ENCODE results near the gene VAX1. TPM values are rescaled to one million over a fixed set of nuclear protein-coding genes. Genes with fewer than 3 reads are reported as not detected.

Gene VAX1
- polyA plus RNA-seq, 2 of the 4 experiments (the other 2 are of a cell fraction): 0.68 to 0.70 TPM

DNA sequence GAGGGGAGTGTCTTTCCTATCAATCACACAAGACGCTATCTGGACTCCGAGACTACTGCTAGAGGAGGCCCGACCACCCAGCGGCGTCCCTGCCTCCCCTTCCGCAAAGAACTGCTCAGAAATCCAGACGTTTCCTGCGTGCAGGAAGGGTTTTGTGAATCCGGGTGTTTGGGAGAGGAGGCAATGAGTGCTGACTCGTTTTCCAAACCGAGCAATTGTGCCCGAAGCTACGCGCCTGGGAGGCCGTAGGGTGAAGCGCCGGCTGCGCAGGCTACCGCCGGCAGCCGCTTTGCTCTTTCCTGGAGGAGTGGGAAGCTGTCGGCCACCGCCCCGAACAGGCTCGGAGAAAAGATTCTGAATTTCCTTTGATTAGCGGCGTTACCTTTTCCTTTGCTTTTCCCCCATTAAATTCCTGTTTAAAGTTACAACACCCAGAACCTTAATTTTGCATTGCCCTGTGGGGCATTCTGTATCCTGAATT, 5.3 kb downstream of the VAX1 start:
- Histone ChIP-seq H3K9me3 (no peaks in the 10 kb centered on the region), H3K4me2 (no peak overlapping the region), H3K4me3 (no peak overlapping the region), H3K27ac (no peak overlapping the region), H3K4me1 (no peaks in the 10 kb centered on the region)
- TF ChIP-seq KDM5A (IDR thresholded peaks at IDR 0.05) (no peak), HMGXB4 (CRISPR knock-in tag; IDR thresholded peaks at IDR 0.05; ENCODE audit: borderline replicate concordance) (no peak), SREBF2 (IDR thresholded peaks at IDR 0.05) (no peak), HOXB5 (CRISPR knock-in tag; IDR thresholded peaks at IDR 0.05) (no peak), BCL3 (IDR thresholded peaks at IDR 0.05) (no peak), RCOR1 (IDR thresholded peaks at IDR 0.05; ENCODE audit: low read depth, low read length) (no peak), FOSL2 (IDR thresholded peaks at IDR 0.05) (no peak), FOSL2 (CRISPR knock-in tag; IDR thresholded peaks at IDR 0.05) (no peak), JUNB (IDR thresholded peaks at IDR 0.05) (no peak), CBX8 (IDR thresholded peaks at IDR 0.05) (no peak), NR3C1 (IDR thresholded peaks at IDR 0.05) (no peak), ELK1 (IDR thresholded peaks at IDR 0.05; ENCODE audit: low read depth, low read length) (no peak), EHMT2 (IDR thresholded peaks at IDR 0.05; ENCODE audit: low read depth) (no peak), RNF2 (IDR thresholded peaks at IDR 0.05; ENCODE audit: borderline replicate concordance, low read depth) (no peak)
- TF ChIP-seq, protein P1, sequence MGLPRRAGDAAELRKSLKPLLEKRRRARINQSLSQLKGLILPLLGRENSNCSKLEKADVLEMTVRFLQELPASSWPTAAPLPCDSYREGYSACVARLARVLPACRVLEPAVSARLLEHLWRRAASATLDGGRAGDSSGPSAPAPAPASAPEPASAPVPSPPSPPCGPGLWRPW (IDR thresholded peaks at IDR 0.05): no peak
- FAIRE-seq (no peak), DNase-seq (ENCODE audit: low read depth in 1 of 2, low spot score in 1 of 2) (no peak), ATAC-seq (no peak)
- ChIA-PET CTCF (no interaction called here), POLR2A (no interaction called here)
- 85% methylated on average over 27 of the region's 27 CpGs for WGBS (ENCODE audit: missing lambda C conversion rate)

DNA sequence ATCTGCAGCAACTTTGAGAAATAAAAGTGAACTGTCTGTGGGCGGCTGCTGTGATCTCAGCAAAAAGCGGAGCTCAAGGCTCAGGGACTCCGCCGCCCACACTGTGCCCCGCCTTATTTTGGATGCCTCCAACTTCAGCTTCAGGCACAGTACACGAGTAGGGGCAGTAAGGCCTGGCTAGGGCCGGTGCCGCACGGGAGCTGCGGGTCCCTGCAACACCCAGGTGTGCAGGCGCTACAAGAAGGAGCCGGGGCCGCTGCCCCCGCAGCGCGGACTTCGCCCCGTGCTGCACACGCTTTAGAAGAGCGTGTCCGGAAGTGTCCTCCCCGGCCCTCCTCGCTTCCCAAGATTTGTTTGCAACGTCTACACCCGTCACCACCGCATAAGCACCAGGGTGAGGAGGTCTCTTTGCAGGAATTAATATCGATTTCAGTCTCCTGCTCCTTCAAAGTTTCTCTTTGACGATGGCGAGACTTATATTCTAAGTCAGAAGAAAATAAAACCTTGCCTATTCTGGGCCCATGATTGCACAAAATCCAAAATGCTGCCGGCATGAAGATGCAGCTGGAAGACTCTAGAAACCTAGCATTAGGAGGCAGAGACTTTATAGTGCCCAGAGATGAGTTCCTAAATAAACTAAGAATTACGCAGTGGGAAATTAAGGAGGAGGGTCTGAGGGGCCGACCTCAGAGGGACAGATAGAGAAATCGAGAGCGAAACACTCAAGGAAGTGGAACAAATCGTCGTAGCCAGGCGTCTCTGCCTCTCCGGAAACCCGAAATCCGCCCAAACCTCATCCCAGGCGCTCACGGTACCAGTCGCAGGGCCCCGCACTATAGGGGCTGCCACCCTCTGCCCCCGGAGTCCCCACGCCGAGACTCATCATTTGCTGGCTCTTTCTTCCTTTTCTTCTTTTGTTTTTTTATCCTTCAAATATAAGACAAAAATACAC, 6.4 kb downstream of the VAX1 start:
- Histone ChIP-seq H3K4me1 (no peaks in the 10 kb centered on the region), H3K9me3 (no peaks in the 10 kb centered on the region), H3K27ac (no peak overlapping the region), H3K4me3 (no peak overlapping the region), H3K4me2 (no peak overlapping the region)
- POLR2A ChIA-PET: no interaction called here
- DNase-seq (ENCODE audit: low read depth in 1 of 2, low spot score in 1 of 2): no peak
- no peak for TF ChIP-seq NPAS2 (CRISPR knock-in tag; IDR thresholded peaks at IDR 0.05; ENCODE audit: borderline replicate concordance)
- TF ChIP-seq ESRRA (IDR thresholded peaks at IDR 0.05; ENCODE audit: borderline replicate concordance, low read length): no peak
- TF ChIP-seq RNF2 (IDR thresholded peaks at IDR 0.05; ENCODE audit: borderline replicate concordance, low read depth): no peak
- no peak for TF ChIP-seq MAX (IDR thresholded peaks at IDR 0.05)
- no peak for TF ChIP-seq HMGXB4 (CRISPR knock-in tag; IDR thresholded peaks at IDR 0.05; ENCODE audit: borderline replicate concordance)
- TF ChIP-seq CHD4 (IDR thresholded peaks at IDR 0.05; ENCODE audit: borderline replicate concordance): no peak
- no peak for TF ChIP-seq ATOH8 (CRISPR knock-in tag; IDR thresholded peaks at IDR 0.05; ENCODE audit: low read depth)
- no peak for TF ChIP-seq CHD2 (IDR thresholded peaks at IDR 0.05; ENCODE audit: low read length, partially characterized antibody)
- TF ChIP-seq JUNB (IDR thresholded peaks at IDR 0.05): no peak
- TF ChIP-seq HOXA7 (CRISPR knock-in tag; IDR thresholded peaks at IDR 0.05): no peak
- TF ChIP-seq BCL3 (IDR thresholded peaks at IDR 0.05): no peak
- TF ChIP-seq ELK1 (IDR thresholded peaks at IDR 0.05; ENCODE audit: low read depth, low read length): no peak
- no peak for TF ChIP-seq CBX8 (IDR thresholded peaks at IDR 0.05)
- WGBS (ENCODE audit: missing lambda C conversion rate): 83% methylated on average over 47 of the region's 47 CpGs
- CTCF ChIA-PET: interaction anchor here (0.6 to 1.9 kb wide), 3 partner anchors 43 to 1521 kb away, joined by 3 to 5 read pairs (median 3); no protein-coding TSS in a partner anchor
- no peak for FAIRE-seq
- no peak for ATAC-seq
